ENCODE measurements around the gene SERPIND1. TPM values are rescaled to one million over a fixed set of nuclear protein-coding genes. Genes with fewer than 3 reads are reported as not detected.

Gene SERPIND1
- total RNA-seq, 1 donor from 2014 or later, result 0.18 TPM

GRCh38 chr22:20752104-20752741 lies 21.7 kb upstream of the SERPIND1 start:
- no peak for TF ChIP-seq CTCF (IDR thresholded peaks at IDR 0.05; ENCODE audit: unreplicated experiment)
- no peak for DNase-seq (ENCODE audit: low spot score)
- H3K4me3 Mint-ChIP-seq (ENCODE audit: unreplicated experiment), result peak overlapping the region; percentile 42
- no peak overlapping the region for H3K27ac Mint-ChIP-seq (ENCODE audit: unreplicated experiment)
- H3K27me3 Mint-ChIP-seq (ENCODE audit: unreplicated experiment), result peaks cover 2% of the 10 kb centered on the region
- H3K4me1 Mint-ChIP-seq (ENCODE audit: unreplicated experiment), result no peaks in the 10 kb centered on the region
- peaks cover 23% of the 10 kb centered on the region for H3K36me3 Mint-ChIP-seq (ENCODE audit: low read depth, unreplicated experiment)
- no peaks in the 10 kb centered on the region for H3K9me3 Mint-ChIP-seq (ENCODE audit: unreplicated experiment)

- Mint-ChIP-seq H3K36me3 (ENCODE audit: low read depth, unreplicated experiment) (peaks cover 25% of the 10 kb centered on the region), H3K27me3 (ENCODE audit: unreplicated experiment) (peaks cover 2% of the 10 kb centered on the region), H3K9me3 (ENCODE audit: unreplicated experiment) (no peaks in the 10 kb centered on the region), H3K4me3 (ENCODE audit: unreplicated experiment) (peak overlapping the region; percentile 42), H3K4me1 (ENCODE audit: unreplicated experiment) (no peaks in the 10 kb centered on the region), H3K27ac (ENCODE audit: unreplicated experiment) (no peak overlapping the region)
- no peak for DNase-seq (ENCODE audit: low spot score)
- TF ChIP-seq CTCF (IDR thresholded peaks at IDR 0.05; ENCODE audit: unreplicated experiment), result no peak
Measured at GRCh38 chr22:20752873-20753272, 21.0 kb upstream of the SERPIND1 start.

DNA sequence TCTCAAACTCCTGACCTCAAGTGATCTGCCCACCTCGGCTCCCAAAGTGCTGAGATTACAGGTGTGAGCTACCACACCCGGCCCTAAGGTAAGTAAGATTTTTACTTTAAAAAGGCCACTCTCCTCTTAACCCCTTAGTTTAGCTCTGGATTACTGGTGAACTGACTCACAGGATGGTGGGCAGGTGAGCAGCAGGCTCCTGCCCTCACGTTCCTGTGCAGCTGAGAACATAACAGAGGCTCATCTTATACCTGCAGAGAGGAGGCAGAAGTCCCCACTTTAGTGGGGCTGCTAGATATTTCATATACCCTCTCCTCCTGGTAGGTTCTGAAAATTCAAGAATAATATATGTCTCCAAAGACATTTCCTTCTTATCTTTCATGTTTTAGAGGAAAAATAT lies 17.1 kb upstream of the SERPIND1 start:
- Mint-ChIP-seq H3K27me3 (ENCODE audit: unreplicated experiment) (no peaks in the 10 kb centered on the region), H3K9me3 (ENCODE audit: unreplicated experiment) (no peaks in the 10 kb centered on the region)
- no peak for DNase-seq (ENCODE audit: low spot score)

GRCh38 chr22:20758688-20759087 lies 15.2 kb upstream of the SERPIND1 start:
- Mint-ChIP-seq H3K4me3 (ENCODE audit: unreplicated experiment) (no peak overlapping the region), H3K4me1 (ENCODE audit: unreplicated experiment) (no peaks in the 10 kb centered on the region), H3K27ac (ENCODE audit: unreplicated experiment) (no peak overlapping the region), H3K9me3 (ENCODE audit: unreplicated experiment) (no peaks in the 10 kb centered on the region), H3K36me3 (ENCODE audit: low read depth, unreplicated experiment) (peaks cover 12% of the 10 kb centered on the region), H3K27me3 (ENCODE audit: unreplicated experiment) (no peaks in the 10 kb centered on the region)
- no peak for TF ChIP-seq CTCF (IDR thresholded peaks at IDR 0.05; ENCODE audit: unreplicated experiment)
- DNase-seq (ENCODE audit: low spot score), result no peak

More for the DNA sequence above, 17.1 kb upstream of the SERPIND1 start:
- H3K4me1 Mint-ChIP-seq (ENCODE audit: unreplicated experiment), result no peaks in the 10 kb centered on the region
- TF ChIP-seq CTCF (IDR thresholded peaks at IDR 0.05; ENCODE audit: unreplicated experiment), result no peak
- H3K4me3 Mint-ChIP-seq (ENCODE audit: unreplicated experiment), result no peak overlapping the region
- H3K27ac Mint-ChIP-seq (ENCODE audit: unreplicated experiment), result no peak overlapping the region
- peaks cover 14% of the 10 kb centered on the region for H3K36me3 Mint-ChIP-seq (ENCODE audit: low read depth, unreplicated experiment)

DNA sequence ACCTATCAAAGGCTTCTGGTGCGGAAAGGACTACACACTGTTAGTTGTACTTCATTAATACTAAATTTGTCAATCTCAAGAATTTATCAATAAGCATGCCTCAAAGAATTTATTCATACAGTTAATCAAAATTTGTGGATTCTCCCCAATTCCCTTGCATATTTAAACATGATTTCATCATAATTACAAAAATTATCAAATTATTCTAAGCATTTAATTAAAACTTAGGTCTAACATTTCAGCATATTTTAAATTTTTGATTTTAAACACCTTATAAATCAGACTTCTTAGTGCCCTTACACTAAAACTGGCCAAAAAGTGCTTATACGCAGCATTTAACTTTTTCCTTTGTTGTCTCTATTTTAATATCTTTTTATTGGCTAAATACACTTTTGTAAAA lies 13.8 kb upstream of the SERPIND1 start:
- no peak for DNase-seq (ENCODE audit: low spot score)
- Mint-ChIP-seq H3K9me3 (ENCODE audit: unreplicated experiment) (no peaks in the 10 kb centered on the region), H3K27ac (ENCODE audit: unreplicated experiment) (no peak overlapping the region), H3K4me3 (ENCODE audit: unreplicated experiment) (no peak overlapping the region), H3K36me3 (ENCODE audit: low read depth, unreplicated experiment) (peaks cover 21% of the 10 kb centered on the region), H3K27me3 (ENCODE audit: unreplicated experiment) (no peaks in the 10 kb centered on the region), H3K4me1 (ENCODE audit: unreplicated experiment) (no peaks in the 10 kb centered on the region)
- TF ChIP-seq CTCF (IDR thresholded peaks at IDR 0.05; ENCODE audit: unreplicated experiment), result no peak
